PC-9 (cell line): Measurements from ENCODE around the gene AVEN.

Experiments used
- EZH2 ChIP-seq: fragments of 200-600 bp; sonication (generic); IDR thresholded peaks from 2 replicates; pipeline ENCODE4 v1.8.0; 2017; ENCODE audit warnings: antibody characterized with exemption, low read depth
- TF ChIP-seq, protein P1 (sequence below): fragments of 200-600 bp; sonication (generic); conservative IDR thresholded peaks from 2 replicates; pipeline ENCODE4 v1.6.1; 2017; ENCODE audit warnings: mixed run types, antibody characterized with exemption, mild to moderate bottlenecking, moderate library complexity

DNA sequence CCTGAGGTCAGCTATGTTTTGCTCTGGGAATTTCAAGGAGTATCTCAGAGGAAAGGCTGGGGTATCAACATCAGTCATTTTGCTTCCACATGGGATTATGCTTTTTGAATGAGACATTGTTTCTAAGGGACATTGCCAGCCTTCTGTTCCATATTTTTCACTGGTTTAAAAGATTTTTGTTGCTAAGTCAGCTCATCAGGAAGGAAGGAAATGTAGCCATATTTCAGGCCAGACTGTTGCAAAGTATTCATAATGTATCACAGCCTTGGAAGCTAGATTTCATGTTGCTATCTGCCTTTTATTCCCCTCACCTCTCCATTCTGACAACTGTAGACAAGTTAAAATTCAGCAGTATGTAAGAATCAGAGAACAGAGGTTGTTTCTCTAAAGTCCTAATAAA lies 131.7 kb downstream of the AVEN start:
- TF ChIP-seq, protein P1, sequence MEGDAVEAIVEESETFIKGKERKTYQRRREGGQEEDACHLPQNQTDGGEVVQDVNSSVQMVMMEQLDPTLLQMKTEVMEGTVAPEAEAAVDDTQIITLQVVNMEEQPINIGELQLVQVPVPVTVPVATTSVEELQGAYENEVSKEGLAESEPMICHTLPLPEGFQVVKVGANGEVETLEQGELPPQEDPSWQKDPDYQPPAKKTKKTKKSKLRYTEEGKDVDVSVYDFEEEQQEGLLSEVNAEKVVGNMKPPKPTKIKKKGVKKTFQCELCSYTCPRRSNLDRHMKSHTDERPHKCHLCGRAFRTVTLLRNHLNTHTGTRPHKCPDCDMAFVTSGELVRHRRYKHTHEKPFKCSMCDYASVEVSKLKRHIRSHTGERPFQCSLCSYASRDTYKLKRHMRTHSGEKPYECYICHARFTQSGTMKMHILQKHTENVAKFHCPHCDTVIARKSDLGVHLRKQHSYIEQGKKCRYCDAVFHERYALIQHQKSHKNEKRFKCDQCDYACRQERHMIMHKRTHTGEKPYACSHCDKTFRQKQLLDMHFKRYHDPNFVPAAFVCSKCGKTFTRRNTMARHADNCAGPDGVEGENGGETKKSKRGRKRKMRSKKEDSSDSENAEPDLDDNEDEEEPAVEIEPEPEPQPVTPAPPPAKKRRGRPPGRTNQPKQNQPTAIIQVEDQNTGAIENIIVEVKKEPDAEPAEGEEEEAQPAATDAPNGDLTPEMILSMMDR: no peak
- no peak for TF ChIP-seq EZH2
